NCI-H146 treated with DMSO at 0.1 percent for 48 hours (cell line): Measurements from ENCODE around the gene PTPRO.
A peak's percentile ranks its signal among the peaks of the same experiment; 100 is the strongest.

Experiments used
- DNase-seq: peaks from one replicate; lab custom pipeline; 2025; ENCODE audit not compliant: unreplicated experiment; lab: John Stamatoyannopoulos, UW

The PTPRO gene

DNA sequence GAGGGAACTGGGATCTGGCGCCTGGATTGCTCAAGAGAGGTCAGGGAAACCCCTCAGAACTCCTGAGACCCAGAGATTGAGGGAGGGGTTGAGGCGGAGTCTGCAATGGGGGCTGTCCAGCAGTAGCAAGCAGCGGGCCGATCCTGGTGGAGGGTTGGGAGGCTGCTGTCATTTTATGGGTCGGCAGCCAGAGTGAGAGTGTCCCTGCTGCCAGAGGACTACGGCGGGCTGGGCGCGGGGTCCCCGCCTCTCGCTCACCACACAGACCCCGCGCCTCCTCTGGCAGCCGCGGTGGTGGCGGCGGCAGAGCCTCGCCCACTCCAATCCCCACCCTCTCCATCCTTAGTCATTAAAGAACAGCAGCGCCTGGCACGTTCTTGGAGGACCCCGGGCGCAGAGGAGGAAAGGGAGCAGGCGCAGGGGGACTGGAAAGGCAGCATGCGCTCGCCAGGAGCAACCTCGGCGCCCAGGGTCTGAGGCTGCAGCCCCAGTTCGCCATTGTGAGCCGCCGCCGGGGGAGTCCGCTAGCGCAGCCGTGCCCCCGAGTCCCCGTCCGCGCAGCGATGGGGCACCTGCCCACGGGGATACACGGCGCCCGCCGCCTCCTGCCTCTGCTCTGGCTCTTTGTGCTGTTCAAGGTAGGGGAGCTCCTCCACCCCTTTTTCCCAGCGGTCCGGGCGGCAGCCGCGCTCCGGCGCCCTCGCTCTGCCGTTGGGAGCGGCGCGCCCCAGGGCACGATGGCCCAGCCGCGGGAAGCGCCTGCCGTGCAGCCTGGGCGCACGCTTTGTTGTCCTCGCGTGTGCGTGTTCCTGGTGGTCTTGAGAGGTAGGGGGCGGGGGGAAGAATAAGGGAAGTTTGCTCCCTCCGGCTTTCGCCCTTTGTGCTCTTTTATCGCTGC, at the start of gene PTPRO:
TSS of gene PTPRO (plus strand) at position 345 of the 898 bp plus-strand sequence.
- DNase-seq, result peak; percentile 66

DNA sequence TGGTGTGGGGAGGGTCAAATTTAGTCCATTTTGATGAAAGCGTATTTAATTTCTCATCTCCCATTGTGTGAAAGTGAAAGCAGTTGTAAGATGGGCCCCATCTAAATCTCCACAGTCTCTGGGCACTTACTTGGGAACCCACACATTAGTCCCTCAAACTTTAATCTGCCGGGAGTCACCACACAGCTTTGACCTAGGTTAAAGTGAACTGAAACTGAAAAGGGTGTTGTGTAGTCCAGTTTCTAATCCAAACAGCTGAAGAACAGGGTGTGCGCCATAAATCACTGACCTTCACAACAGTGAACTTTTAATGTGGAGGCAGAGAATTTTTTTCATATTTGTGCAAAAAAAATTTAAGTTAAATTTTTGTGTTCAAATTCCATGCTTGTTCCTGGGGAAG, 48.4 kb upstream of the PTPRO start:
- DNase-seq, result no peak

DNA sequence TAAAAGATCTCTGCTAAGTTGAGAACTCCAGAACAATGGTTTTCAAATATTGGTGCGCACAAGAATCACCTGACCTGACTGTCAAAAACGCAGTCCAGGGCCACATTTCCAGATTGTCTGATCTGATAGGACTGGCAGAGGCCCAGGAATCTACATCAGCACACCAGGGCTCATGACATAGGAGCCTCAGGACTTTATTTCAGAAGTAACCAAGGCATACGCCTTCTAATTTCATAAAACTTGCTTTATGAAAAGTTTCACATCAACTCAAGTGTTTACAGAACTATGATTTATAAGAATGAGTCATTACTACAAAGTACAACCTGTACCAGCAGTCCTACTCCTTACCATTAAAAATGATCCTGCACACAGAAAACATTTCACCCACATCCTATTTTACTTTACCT, 47.7 kb upstream of the PTPRO start:
- DNase-seq, result no peak

DNA sequence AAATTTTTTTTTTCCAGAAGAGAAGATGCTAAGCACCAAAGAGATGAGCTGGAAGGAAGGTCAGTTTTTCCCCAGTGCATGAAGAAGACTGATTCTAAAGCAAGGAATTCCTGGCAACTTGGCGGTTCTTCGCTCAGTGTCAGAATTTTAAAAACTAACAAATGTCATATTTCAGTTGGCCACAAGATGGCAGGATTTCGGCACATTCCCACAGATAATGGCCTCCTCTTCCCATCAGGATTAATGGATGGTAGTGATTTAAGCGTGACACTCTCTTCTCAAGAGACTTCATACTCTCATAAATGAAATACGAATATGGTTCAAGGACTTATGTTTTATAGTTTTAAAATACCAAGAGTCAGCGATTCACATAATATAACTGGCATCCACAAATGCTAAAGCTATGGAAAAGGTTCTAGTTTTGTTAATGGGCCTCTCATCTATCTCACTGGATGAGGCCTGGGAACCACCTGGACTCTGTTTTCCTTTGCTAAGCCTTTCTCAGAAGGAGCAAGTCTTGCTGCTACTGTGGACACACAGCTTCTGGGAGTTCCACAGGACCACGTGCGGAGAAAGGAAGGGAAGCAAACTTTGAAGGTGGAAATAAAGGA, 46.1 kb upstream of the PTPRO start:
- peak; percentile 59 for DNase-seq

GRCh38 chr12:15278816-15279658, 43.3 kb upstream of the PTPRO start:
- no peak for DNase-seq

- DNase-seq, result no peak
These were observed 41.4 kb upstream of the PTPRO start for GRCh38 chr12:15280930-15281329.

- no peak for DNase-seq
These were observed 33.1 kb upstream of the PTPRO start for GRCh38 chr12:15289192-15289591.

GRCh38 chr12:15293731-15294130, 28.6 kb upstream of the PTPRO start:
- no peak for DNase-seq

GRCh38 chr12:15299947-15300346, 22.4 kb upstream of the PTPRO start:
- DNase-seq, result no peak

DNA sequence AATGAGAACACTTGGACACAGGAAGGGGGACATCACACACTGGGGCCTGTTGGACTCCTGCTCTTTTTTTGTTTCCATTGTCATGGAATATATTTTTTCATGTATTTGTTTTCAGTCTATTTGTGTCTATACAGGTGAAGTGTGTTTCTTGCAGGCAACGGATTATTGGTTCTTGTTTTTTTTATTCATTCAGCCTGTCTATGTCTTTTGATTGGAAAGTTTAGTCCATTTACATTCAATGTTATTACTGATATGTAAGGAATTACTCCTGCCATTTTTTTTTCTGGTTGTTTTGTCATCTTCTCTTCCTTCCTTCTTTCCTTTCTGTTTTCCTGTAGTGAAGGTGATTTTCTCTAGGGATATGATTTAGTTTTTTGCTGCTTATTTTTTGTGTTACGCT, 18.0 kb upstream of the PTPRO start:
- DNase-seq, result no peak

DNA sequence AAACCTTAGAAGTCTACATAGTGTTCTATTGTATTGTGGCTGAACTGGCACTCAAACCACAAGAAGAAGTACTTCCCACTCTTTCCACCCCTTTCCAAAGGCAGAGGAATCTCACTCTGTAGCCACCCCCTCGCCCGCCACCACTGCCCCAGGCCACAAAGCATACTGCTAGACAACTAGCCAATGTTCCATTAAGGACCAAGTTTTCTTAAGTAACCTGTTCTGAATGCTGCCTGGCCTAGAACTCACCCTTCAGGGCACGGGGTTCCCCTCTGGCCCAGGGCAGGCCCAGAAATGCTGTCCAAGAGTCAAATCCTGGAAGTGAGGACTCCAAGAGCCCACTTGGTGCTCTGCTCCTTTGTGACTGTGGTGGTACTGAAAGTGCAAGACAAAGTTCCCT, 15.7 kb upstream of the PTPRO start:
- no peak for DNase-seq

GRCh38 chr12:15307079-15307478, 15.2 kb upstream of the PTPRO start:
- no peak for DNase-seq

GRCh38 chr12:15318841-15319240, 3.5 kb upstream of the PTPRO start:
- no peak for DNase-seq

- DNase-seq, result no peak
These were observed 1.4 kb upstream of the PTPRO start for GRCh38 chr12:15320881-15321280.

GRCh38 chr12:15323480-15323879, 1.2 kb downstream of the PTPRO start:
- no peak for DNase-seq

GRCh38 chr12:15329891-15330290, 7.6 kb downstream of the PTPRO start:
- DNase-seq, result no peak

- DNase-seq, result no peak
These were observed 11.9 kb downstream of the PTPRO start for GRCh38 chr12:15334225-15334624.

DNA sequence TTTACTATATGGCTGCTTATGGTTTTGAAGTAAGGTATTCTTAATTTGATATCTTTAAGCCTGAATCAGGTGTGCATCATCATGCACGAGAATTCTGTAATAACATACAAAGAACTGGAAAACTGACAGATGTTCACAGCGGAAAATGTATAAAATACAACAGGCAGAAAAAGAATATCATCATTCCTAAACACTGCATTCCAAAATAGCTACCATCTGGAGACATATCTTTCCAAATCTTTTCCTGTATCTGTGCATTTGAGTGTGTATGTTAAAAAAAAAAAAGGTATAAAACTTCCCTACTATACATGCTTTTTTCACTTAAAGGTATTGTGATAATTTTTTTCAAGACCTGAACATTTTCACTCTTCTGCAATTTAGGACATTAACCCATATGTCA, 13.7 kb downstream of the PTPRO start:
- no peak for DNase-seq

DNA sequence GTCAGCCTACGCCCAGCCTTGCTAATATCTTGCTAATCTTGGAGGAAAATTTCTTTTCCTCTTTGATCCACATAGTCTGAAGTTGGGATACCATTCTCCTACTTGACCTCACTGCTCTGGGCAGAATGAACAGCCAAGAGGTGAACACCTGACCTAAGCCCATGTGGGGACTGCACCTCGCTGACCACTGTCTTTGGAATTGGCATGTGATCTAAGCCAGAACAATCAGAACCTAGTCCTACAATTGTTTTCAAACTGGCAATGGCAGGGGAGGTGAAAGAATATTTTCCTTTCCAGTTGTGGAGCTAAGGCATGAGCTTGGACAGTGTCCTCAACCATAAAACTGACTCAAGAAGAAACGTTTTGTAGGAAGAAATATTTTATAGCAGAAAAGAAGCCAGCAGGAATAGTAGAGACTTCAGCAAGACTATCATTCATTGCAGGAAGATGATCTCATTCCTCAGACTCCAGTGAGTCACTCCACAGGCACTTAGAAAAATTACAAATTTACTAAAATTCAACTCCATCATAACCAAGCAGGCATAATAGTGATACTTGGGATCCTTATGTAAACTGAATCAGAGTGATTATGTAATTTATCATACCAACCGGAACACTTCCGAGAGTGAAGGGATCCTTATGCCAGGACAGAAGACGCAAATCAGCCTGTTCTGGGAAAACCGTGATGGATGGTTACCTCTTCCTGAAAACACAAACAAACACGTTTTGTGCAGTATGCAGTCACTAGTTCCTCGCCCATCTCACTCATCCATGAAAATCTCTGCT, 14.7 kb downstream of the PTPRO start:
- DNase-seq, result no peak

DNA sequence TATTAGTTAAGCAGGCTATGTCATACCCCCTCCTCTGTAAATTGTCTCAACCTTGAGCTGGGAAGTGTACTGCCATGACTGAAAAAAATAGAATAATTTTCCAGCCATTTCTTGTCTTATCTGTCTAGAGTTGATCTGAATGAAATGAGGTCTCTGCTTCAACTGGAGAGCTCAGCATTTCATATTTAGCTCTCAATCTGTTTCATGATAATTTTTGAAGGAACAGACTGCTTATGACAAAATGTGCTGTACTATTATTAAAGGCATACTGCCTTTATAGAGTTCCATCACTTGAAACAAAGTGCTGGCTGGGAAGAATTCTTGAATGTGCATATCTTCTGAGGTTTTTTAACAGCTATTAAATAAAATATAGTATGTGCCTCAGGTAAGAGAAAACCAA, 19.1 kb downstream of the PTPRO start:
- peak; percentile 18 for DNase-seq

GRCh38 chr12:15344561-15344960, 22.3 kb downstream of the PTPRO start:
- no peak for DNase-seq
